NCI-H146 treated with DMSO at 0.1 percent for 48 hours (cell line): ENCODE results near the gene MRGPRD.

ENCODE experiments used
- DNase-seq: peaks from one replicate; lab custom pipeline; 2025; ENCODE audit not compliant: unreplicated experiment; lab: John Stamatoyannopoulos, UW

Gene MRGPRD

GRCh38 chr11:68970921-68971636 lies 9.7 kb downstream of the MRGPRD start:
- no peak for DNase-seq

GRCh38 chr11:68969386-68969785 lies 11.4 kb downstream of the MRGPRD start:
- DNase-seq = no peak

DNA sequence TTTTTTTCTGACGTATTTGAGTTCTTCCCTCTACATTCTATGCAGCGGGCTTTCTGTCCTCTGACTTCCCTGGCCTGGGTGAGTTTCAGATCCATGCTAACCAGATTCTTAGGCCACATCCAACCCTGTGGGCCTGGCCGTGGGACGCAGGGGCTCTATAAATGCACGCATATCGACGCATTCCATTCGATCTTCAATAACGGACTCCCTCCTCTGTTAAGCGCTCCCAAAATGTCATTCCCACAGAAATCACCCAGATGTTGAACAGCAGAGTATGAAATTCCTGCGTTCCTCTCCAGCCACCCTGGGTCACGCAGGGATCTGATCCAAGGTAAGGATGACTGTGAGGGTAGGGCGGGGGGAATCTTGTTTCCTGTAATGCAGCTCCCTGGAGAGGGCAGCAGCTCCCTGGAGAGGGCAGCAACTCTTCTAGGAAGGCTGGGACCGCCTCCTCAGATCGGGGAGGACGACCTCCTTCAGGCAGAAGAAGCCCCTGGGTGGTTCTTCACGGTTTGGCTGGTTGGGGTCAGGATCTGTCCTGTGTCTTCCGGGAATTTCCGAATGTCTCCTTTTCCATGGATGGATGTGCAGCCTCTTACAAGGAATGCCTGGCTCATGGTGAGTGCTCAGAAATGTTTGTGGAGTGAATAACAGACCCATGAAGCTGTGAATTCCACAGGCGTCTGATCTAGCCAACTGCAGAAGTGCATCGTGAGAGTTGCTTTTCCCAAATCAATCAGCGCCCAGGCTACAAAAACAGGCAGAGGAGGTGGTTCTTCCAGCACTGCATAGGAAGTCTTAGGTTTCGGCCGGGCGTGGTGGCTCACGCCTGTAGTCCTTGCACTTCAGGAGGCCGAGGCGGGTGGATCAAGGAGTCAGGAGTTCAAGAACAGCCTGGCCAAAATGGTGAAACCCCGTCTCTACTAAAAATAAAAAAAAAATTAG lies 12.2 kb downstream of the MRGPRD start:
- no peak for DNase-seq

- no peak for DNase-seq
Observed at GRCh38 chr11:68966894-68967780, 13.6 kb downstream of the MRGPRD start.

GRCh38 chr11:68965901-68966853 lies 14.6 kb downstream of the MRGPRD start:
- no peak for DNase-seq

DNA sequence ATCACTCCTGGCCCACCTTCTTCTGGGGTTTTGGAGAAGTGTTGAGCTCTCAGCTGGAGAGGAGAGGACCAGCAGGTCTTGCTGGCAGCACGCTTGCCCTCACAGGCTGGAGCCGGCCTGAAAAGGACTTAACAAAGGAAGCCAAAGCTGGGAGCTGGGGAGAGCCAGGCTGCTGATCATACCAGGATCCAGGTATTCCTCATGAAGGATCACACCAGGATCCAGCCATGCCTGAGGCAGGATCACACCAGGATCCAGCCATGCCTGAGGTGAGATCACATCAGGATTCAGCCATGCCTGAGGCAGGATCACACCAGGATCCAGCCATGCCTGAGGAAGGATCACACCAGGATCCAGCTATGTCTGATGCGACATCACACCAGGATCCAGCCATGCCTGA lies 17.0 kb downstream of the MRGPRD start:
- DNase-seq = no peak

GRCh38 chr11:68962527-68963250 lies 18.1 kb downstream of the MRGPRD start:
- DNase-seq = no peak

DNA sequence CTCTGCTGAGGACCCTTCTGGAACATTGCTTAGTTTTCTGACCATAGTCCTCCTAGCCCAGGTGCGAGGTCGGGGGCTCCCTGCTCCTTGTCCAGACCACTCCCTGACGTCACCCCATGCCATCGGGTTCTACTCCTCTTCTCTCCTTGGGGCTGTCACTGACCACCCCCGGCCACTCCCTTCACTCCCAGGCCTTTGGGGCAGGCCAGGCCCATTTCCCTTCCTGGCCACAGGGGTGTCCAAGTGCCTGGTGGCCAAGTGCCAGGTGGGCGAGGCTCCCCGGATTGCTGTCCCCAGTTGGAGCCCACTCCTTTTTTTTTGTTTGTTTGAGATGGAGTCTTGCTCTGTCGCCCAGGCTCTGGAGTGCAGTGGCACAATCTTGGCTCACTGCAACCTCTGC lies 19.5 kb downstream of the MRGPRD start:
- DNase-seq = no peak

DNA sequence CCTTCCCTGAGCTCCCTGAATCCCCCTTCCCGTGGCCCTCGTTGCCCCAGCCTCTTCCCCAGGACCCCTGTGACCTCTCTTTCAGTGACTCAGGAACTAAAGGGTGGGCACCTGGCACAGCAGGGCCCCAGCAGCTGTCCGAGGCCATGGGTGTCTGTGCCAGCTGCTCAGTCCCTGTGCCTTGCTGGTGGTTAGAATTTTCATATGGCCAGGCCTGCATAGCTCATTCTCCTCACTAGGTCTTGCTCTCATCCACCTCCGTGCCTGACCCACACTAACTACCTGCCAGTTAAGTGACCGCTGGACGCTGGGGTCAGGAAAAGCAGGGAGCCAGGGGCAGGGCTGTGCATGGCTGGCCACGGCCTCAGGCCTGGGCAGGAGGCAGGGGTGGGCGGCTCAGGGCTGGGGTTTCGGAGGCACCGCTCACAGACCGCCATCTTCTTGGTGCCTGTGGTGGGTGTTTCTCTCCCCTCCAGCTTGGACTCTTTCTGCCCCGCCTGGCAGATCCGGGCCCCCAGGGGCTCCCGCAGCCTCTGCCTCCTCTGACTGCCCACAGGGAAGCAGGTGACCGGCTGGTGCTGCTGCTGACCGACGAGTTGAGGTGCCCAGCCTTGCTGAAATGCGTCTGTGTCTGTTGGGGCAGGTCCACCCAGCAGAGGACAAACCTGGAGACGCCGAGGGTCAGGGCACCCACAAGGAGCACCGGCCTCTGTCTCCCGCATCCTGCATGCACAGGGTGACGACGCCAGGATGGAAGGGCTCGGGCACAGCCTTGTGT lies 20.3 kb downstream of the MRGPRD start:
- no peak for DNase-seq

- no peak for DNase-seq
Observed at GRCh38 chr11:68959465-68960293, 21.1 kb downstream of the MRGPRD start.

DNA sequence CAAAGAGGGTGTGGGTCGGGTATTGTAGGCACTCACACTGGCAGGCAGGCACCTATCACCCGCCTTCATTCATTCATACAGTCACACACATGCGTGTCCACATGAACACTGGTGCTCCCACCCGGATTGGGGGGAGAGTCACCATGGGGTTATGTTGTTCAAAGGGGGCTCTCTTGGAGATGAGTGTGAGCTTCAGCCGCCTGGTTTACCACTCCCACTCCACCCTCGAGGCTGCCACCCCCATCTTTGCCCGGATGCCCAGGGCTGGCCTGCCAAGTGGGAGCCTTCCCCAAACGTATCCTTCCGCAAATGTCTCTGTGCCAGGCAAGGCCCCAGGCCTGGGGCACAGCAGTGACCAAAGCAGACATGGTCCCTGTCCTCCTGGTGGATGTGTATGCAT lies 22.6 kb downstream of the MRGPRD start:
- DNase-seq = no peak

GRCh38 chr11:68956547-68957254 lies 24.1 kb downstream of the MRGPRD start:
- no peak for DNase-seq

- no peak for DNase-seq
Observed at GRCh38 chr11:68956142-68956541, 24.6 kb downstream of the MRGPRD start.

DNA sequence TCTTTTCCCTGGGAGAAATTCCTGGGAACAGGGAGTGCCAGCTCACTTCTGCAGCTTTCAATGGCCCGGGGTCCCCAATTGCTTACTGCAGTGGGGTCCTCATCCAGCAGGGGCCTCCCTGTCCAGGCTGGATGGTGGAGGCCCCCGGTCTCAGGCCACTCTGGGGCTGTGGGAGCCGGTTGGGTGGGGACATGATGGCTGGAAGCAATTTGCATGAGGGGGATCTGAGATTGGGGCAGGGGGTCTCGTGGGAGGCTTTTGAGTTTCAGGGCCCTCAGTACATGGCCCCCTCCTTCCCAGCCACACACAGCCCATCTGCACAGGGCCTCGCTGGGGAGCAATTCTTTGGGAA lies 25.2 kb downstream of the MRGPRD start:
- no peak for DNase-seq

- DNase-seq = no peak
Observed at GRCh38 chr11:68954836-68955606, 25.8 kb downstream of the MRGPRD start.

DNA sequence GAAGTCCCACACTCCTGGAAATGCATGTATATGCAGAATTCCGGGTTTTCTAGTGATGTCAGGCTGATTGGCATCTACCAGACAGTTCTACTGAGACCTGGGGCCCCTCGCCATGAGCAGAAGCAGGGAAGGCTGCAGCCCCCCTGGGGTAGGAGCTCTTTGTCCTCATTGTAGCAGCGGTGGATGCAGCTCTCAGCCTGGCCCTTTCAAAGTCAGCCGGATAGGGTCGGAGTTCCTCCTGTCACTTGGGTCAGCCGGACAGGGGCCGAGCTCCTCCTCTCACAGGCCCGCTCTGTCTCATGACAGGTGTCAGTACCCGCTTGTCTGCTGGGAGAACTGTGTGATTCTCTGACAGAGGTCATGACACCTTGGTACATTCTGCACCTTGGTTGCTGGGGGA lies 30.0 kb downstream of the MRGPRD start:
- DNase-seq = no peak

DNA sequence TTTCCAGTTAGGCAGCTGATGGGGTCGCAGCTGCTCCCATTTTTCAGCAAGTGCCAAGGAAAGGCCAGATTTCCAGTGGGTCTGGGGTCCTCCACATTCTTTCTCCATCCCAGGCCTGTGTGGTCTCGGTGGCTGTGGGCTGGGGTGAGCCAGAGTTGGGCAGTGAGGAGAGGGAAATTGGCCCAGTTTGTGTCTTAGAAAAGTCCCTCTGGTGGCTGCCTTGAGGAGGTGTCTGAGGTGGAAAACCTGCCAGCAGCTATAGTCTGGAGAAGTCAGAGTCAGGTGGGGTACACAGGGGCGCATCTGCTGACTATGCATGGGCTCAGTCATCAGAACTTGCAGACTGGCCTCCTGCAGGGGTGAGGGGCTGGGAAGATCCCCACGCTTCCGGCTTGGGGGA lies 30.5 kb downstream of the MRGPRD start:
- no peak for DNase-seq
